Small intestine (tissue), 7 donors: ENCODE measurements around the gene GCNT4. TPM values are rescaled to one million over a fixed set of nuclear protein-coding genes. Genes with fewer than 3 reads are reported as not detected.
"Not testable (repeated sequence)": the region's sequence is repeated elsewhere in the genome, so short reads cannot be mapped to it uniquely, and the experiment has no call there.

ENCODE experiments used
- DNase-seq, 2 donors: peaks; one replicate each; pipeline versions ENCODE4 v3.0.0 to v3.0.0-alpha.2; 2013
- FAIRE-seq: peaks from 2 replicates; lab custom pipeline; 2012; peaks lifted over from hg19 to GRCh38; lab: Jason Lieb, UNC
- H3K27ac ChIP-seq, 3 donors: one replicate each; pipeline ENCODE4 v1.5.1; 2013; ENCODE audit warnings: low read length in 2 of 3, mild to moderate bottlenecking in 2 of 3, control low read depth in 1 of 3, inconsistent platforms in 1 of 3, low read depth in 1 of 3, moderate library complexity in 1 of 3
- H3K27me3 ChIP-seq, 3 donors: one replicate each; pipeline ENCODE4 v1.6.1; 2013; ENCODE audit warnings: low read length in 3 of 3, inconsistent platforms in 1 of 3; ENCODE audit not compliant: control insufficient read depth in 3 of 3, insufficient read depth in 3 of 3
- H3K36me3 ChIP-seq, 3 donors: one replicate each; pipeline ENCODE4 v1.6.1; 2013; ENCODE audit warnings: low read length in 3 of 3, inconsistent platforms in 1 of 3, low read depth in 1 of 3, mild to moderate bottlenecking in 1 of 3, moderate library complexity in 1 of 3; ENCODE audit not compliant: control insufficient read depth in 3 of 3, insufficient read depth in 2 of 3
- H3K4me1 ChIP-seq, 3 donors: one replicate each; pipeline ENCODE4 v1.6.1; 2013; ENCODE audit warnings: low read length in 2 of 3, inconsistent platforms in 1 of 3, low read depth in 1 of 3, mild to moderate bottlenecking in 1 of 3, moderate library complexity in 1 of 3; ENCODE audit not compliant: control insufficient read depth in 3 of 3, insufficient read depth in 2 of 3
- H3K4me3 ChIP-seq, 3 donors: one replicate each; pipeline ENCODE4 v1.5.1; 2013; ENCODE audit warnings: low read length in 3 of 3, control low read depth in 1 of 3, inconsistent platforms in 1 of 3, low read depth in 1 of 3, mild to moderate bottlenecking in 1 of 3, moderate library complexity in 1 of 3
- H3K9me3 ChIP-seq, 2 donors: one replicate each; pipeline ENCODE4 v1.6.1; 2013; ENCODE audit warnings: low read depth in 1 of 2, low read length in 1 of 2; ENCODE audit not compliant: control insufficient read depth in 2 of 2, insufficient read depth in 1 of 2
- WGBS, 3 donors: extraction: QIAGEN DNeasy Blood & Tissue Kit; methylation state at CpG; one replicate each; pipeline ENCODE4 v1.1.7; 2013; 5-methylcytosine and 5-hydroxymethylcytosine counted together
- polyA plus RNA-seq, 4 donors: library from polyadenylated mRNA; stranded (reverse) in 3 of 4; unstranded in 1 of 4; fragments of 200-250 nt in 3 of 4; fragments of 120-200 nt in 1 of 4; gene quantifications; one replicate each; pipeline versions ENCODE4 v1.2.1 to v1.2.3, GENCODE V29; 2013
- donor health status: healthy with polysubstance abuse.
- donor health status: control.
- donor health status: control.
- donor health status: Bipolar disorder and iron deficiency.
- donor health status: healthy.

GCNT4 gene
- polyA plus RNA-seq, 4 donors: 4.7 to 26.0 (median 13.3) TPM

- not testable (repeated sequence) for H3K9me3 ChIP-seq, H3K36me3 ChIP-seq, H3K4me1 ChIP-seq, FAIRE-seq, DNase-seq, H3K27ac ChIP-seq, H3K4me3 ChIP-seq, H3K27me3 ChIP-seq
- whole genome bisulfite sequencing, 3 donors: 83 to 91% (median 87%) methylated on average over 3 of the region's 3 CpGs
Observed at GRCh38 chr5:75079346-75079745, 27.0 kb upstream of the GCNT4 start.

GRCh38 chr5:75078027-75078426, 25.7 kb upstream of the GCNT4 start:
- no peak for FAIRE-seq
- Histone ChIP-seq H3K27me3 (no peaks in the 10 kb centered on the region), H3K4me3 (no peak overlapping the region), H3K36me3 (no peaks in the 10 kb centered on the region), H3K4me1 (no peaks in the 10 kb centered on the region), H3K9me3 (no peaks in the 10 kb centered on the region), H3K27ac (no peak overlapping the region)
- no peak for DNase-seq
- 66 to 71% (median 69%) methylated on average over 5 of the region's 5 CpGs for WGBS, 3 donors

- DNase-seq: no peak
- no peak for FAIRE-seq
- H3K4me3 ChIP-seq: no peak overlapping the region
- H3K9me3 ChIP-seq: no peaks in the 10 kb centered on the region
- H3K27me3 ChIP-seq: no peaks in the 10 kb centered on the region
- no peaks in the 10 kb centered on the region for H3K36me3 ChIP-seq
- no peaks in the 10 kb centered on the region for H3K4me1 ChIP-seq
- H3K27ac ChIP-seq: no peak overlapping the region
Observed at GRCh38 chr5:75072061-75072460, 19.7 kb upstream of the GCNT4 start.

GRCh38 chr5:75071100-75071499, 18.7 kb upstream of the GCNT4 start:
- no peaks in the 10 kb centered on the region for H3K4me1 ChIP-seq
- no peaks in the 10 kb centered on the region for H3K9me3 ChIP-seq
- no peak for DNase-seq
- peak; percentile 64 for FAIRE-seq
- H3K36me3 ChIP-seq: no peaks in the 10 kb centered on the region
- H3K27ac ChIP-seq: no peak overlapping the region
- no peak overlapping the region for H3K4me3 ChIP-seq
- H3K27me3 ChIP-seq: no peaks in the 10 kb centered on the region

GRCh38 chr5:75067434-75067833, 15.1 kb upstream of the GCNT4 start:
- no peaks in the 10 kb centered on the region for H3K36me3 ChIP-seq
- FAIRE-seq (no peak), DNase-seq (no peak)
- no peaks in the 10 kb centered on the region for H3K9me3 ChIP-seq
- H3K4me1 ChIP-seq: peaks cover 0 to 5% (median 3%) of the 10 kb centered on the region in 3 donors
- WGBS, 3 donors: 90 to 96% (median 94%) methylated on average over 3 of the region's 3 CpGs
- no peak overlapping the region for H3K27ac ChIP-seq
- H3K27me3 ChIP-seq: no peaks in the 10 kb centered on the region
- H3K4me3 ChIP-seq: no peak overlapping the region

GRCh38 chr5:75062925-75063531, 10.7 kb upstream of the GCNT4 start:
- H3K36me3 ChIP-seq: no peaks in the 10 kb centered on the region

GRCh38 chr5:75059912-75060545, 7.7 kb upstream of the GCNT4 start:
- FAIRE-seq (no peak), DNase-seq (no peak)
- Histone ChIP-seq H3K36me3 (no peaks in the 10 kb centered on the region), H3K4me1 (peaks cover 0 to 5% (median 3%) of the 10 kb centered on the region in 3 donors), H3K9me3 (no peaks in the 10 kb centered on the region), H3K27me3 (no peaks in the 10 kb centered on the region), H3K4me3 (no peak overlapping the region), H3K27ac (no peak overlapping the region)
- 69 to 79% (median 77%) methylated on average over 4 of the region's 4 CpGs for WGBS, 3 donors

More at GRCh38 chr5:75062925-75063531, 10.7 kb upstream of the GCNT4 start:
- FAIRE-seq (no peak), DNase-seq (no peak)
- Histone ChIP-seq H3K4me3 (no peak overlapping the region), H3K27me3 (no peaks in the 10 kb centered on the region), H3K27ac (no peak overlapping the region), H3K9me3 (no peaks in the 10 kb centered on the region), H3K4me1 (peaks cover 0 to 5% (median 3%) of the 10 kb centered on the region in 3 donors)
- WGBS, 3 donors: 69 to 73% (median 69%) methylated on average over 2 of the region's 2 CpGs

GRCh38 chr5:75058986-75059535, 6.7 kb upstream of the GCNT4 start:
- Histone ChIP-seq H3K9me3 (no peaks in the 10 kb centered on the region), H3K36me3 (no peaks in the 10 kb centered on the region), H3K4me1 (peaks cover 0 to 8% (median 5%) of the 10 kb centered on the region in 3 donors), H3K27ac (no peak overlapping the region), H3K27me3 (no peaks in the 10 kb centered on the region), H3K4me3 (no peak overlapping the region)
- FAIRE-seq (no peak), DNase-seq (no peak)
- WGBS, 3 donors: 86 to 92% (median 90%) methylated on average over 3 of the region's 3 CpGs
